Endothelial cell (in vitro differentiated cells): ENCODE results near the gene S100A16. TPM values are rescaled to one million over a fixed set of nuclear protein-coding genes. Genes with fewer than 3 reads are reported as not detected.

Experiments used
- DNase-seq: peaks from one replicate; pipeline ENCODE4 v3.0.0; 2021; ENCODE audit warnings: low spot score
- H3K27ac Mint-ChIP-seq: one replicate; pipeline ENCODE4 v1.8.0; 2021; ENCODE audit warnings: mixed read lengths, inconsistent platforms; ENCODE audit not compliant: unreplicated experiment
- H3K27me3 Mint-ChIP-seq: one replicate; pipeline ENCODE4 v1.8.0; 2021; ENCODE audit warnings: mild to moderate bottlenecking, moderate library complexity, mixed read lengths, inconsistent platforms; ENCODE audit not compliant: unreplicated experiment
- H3K36me3 Mint-ChIP-seq: one replicate; pipeline ENCODE4 v1.8.0; 2021; ENCODE audit warnings: mild to moderate bottlenecking, low read depth, mixed read lengths, inconsistent platforms; ENCODE audit not compliant: unreplicated experiment
- H3K4me1 Mint-ChIP-seq: one replicate; pipeline ENCODE4 v1.8.0; 2021; ENCODE audit warnings: mild to moderate bottlenecking, mixed read lengths, inconsistent platforms; ENCODE audit not compliant: unreplicated experiment
- H3K4me3 Mint-ChIP-seq: one replicate; pipeline ENCODE4 v1.8.0; 2021; ENCODE audit warnings: mild to moderate bottlenecking, mixed read lengths, inconsistent platforms; ENCODE audit not compliant: unreplicated experiment
- H3K9me3 Mint-ChIP-seq: one replicate; pipeline ENCODE4 v1.8.0; 2021; ENCODE audit warnings: mixed read lengths, inconsistent platforms; ENCODE audit not compliant: unreplicated experiment
- total RNA-seq: library from RNA; stranded (reverse); fragmentation: NEBNext Ultra II Directional; extraction: Animal tissue kit (Norgen Biotek cat#: 25700); gene quantifications from one replicate; pipeline ENCODE4 v1.2.1, GENCODE V29; 2021; ENCODE audit not compliant: unreplicated experiment
- TF ChIP-seq, protein P1 (sequence below): fragments of 200-600 bp; sonication (generic); IDR thresholded peaks from one replicate; pipeline ENCODE4 v1.5.0; 2021; ENCODE audit warnings: antibody characterized with exemption; ENCODE audit not compliant: unreplicated experiment

The S100A16 gene
- total RNA-seq, 1 donor from 2014 or later: 363 TPM

DNA sequence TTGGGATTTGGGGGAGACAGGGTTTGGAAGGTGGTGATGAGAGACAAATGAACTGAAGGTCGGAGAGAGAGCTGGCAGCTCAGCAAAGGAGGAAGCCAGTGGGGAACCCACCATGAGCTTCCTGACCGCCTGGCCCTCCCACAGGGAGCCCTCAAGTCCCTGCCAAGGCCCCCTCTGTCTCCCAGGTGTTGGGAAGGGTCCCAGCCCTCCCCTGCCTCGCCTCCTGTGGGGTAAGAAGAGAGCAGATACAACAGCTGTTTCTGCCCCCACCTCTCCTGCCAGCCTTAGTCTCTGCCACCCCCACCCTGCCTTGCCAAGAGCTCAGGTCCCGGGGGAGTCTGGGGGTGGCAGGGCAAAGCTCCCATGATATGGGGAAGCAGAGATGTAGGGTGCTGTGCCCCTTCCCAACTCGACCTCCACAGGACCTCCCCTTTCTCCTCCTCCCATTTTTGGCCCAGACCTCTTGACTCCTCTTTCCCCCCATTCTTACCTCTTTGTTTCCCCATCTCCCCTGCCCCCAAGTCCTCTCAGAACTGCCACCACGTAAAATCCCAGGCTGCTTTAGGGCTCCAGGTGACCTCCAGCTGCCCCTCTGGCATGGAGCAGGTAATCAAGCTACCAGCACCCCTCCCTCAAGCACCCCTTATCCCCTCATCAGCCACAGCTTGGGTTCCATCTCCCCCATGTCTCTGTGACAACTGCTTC is 15.9 kb upstream of the S100A16 start:
- no peak overlapping the region for H3K4me3 Mint-ChIP-seq
- no peak for DNase-seq
- TF ChIP-seq, protein P1, sequence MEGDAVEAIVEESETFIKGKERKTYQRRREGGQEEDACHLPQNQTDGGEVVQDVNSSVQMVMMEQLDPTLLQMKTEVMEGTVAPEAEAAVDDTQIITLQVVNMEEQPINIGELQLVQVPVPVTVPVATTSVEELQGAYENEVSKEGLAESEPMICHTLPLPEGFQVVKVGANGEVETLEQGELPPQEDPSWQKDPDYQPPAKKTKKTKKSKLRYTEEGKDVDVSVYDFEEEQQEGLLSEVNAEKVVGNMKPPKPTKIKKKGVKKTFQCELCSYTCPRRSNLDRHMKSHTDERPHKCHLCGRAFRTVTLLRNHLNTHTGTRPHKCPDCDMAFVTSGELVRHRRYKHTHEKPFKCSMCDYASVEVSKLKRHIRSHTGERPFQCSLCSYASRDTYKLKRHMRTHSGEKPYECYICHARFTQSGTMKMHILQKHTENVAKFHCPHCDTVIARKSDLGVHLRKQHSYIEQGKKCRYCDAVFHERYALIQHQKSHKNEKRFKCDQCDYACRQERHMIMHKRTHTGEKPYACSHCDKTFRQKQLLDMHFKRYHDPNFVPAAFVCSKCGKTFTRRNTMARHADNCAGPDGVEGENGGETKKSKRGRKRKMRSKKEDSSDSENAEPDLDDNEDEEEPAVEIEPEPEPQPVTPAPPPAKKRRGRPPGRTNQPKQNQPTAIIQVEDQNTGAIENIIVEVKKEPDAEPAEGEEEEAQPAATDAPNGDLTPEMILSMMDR: no peak
- H3K9me3 Mint-ChIP-seq: peaks cover 6% of the 10 kb centered on the region
- H3K36me3 Mint-ChIP-seq: peaks cover 21% of the 10 kb centered on the region
- peaks cover 17% of the 10 kb centered on the region for H3K27me3 Mint-ChIP-seq
- H3K27ac Mint-ChIP-seq: peak overlapping the region; percentile 61
- H3K4me1 Mint-ChIP-seq: peaks cover 48% of the 10 kb centered on the region

DNA sequence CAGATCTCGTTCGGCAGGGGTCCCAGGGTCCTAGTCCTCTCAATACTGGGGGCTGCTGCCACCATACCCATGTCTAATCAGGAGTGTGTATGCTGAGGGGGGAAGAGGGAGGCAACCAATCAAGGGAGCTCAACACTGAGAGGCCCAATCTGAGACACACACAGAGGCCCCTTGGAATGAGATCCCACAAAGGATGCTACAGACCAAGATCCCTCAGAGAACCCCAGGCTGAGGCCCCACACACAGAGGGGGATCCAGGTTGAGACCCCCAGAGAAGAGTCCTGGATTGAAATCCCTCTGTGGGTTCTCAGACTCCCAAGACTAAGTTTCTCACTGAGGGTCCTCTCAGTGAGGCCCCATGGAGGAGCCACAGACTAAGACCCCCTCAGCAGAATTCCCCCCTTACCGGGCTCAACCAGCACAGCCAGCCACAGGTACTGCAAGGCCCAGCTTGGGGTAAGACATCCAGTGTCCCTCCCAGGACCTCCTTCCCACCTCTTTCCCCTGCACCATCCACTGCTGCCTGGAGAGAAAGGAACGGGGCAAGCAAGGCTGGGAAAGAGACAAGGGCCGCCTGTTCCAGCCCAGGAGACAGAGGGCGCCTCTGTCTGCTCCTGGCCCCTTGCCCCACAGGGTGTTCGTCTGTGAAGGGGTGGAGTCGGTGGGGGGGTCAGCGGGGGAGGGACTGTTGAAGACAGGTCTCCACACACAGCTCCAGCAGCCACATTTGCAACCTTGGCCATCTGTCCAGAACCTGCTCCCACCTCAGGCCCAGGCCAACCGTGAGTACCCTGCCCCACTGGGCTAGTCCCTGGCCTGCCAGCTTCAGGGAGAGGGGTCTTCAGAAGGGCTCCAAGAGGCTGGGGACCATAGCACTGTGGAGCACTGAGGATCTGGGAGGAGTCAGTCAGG is 15.0 kb upstream of the S100A16 start, which contains the start of gene S100A1:
S100A1 (plus strand) TSS at position 720 of the 912 bp plus-strand sequence. CDS start 2,088 bp downstream, outside the sequence.
- H3K4me1 Mint-ChIP-seq: peaks cover 49% of the 10 kb centered on the region
- no peak for DNase-seq
- peaks cover 17% of the 10 kb centered on the region for H3K27me3 Mint-ChIP-seq

GRCh38 chr1:153626904-153627714 is 14.2 kb upstream of the S100A16 start, which contains the start of gene S100A13:
S100A13 (minus strand) TSS chr1:153627505; CDS start chr1:153626472, 1,033 bp downstream.
- H3K4me1 Mint-ChIP-seq: peaks cover 47% of the 10 kb centered on the region
- H3K27ac Mint-ChIP-seq: peak within 1 kb of the TSS; percentile 93
- DNase-seq: peak; percentile 88
- H3K4me3 Mint-ChIP-seq: peak within 1 kb of the TSS; percentile 93
- no peaks in the 10 kb centered on the region for H3K9me3 Mint-ChIP-seq
- peaks cover 21% of the 10 kb centered on the region for H3K36me3 Mint-ChIP-seq
- peaks cover 14% of the 10 kb centered on the region for H3K27me3 Mint-ChIP-seq
- TF ChIP-seq, protein P1: no peak

More for the DNA sequence above, 15.0 kb upstream of the S100A16 start, which contains the start of gene S100A1:
- peaks cover 22% of the 10 kb centered on the region for H3K36me3 Mint-ChIP-seq
- TF ChIP-seq, protein P1: peak; percentile 81
- peak within 1 kb of the TSS; percentile 93 for H3K27ac Mint-ChIP-seq
- H3K4me3 Mint-ChIP-seq: peak within 1 kb of the TSS; percentile 93
- peaks cover 3% of the 10 kb centered on the region for H3K9me3 Mint-ChIP-seq

GRCh38 chr1:153626477-153626903 is 13.6 kb upstream of the S100A16 start:
- Mint-ChIP-seq H3K4me1 (peaks cover 47% of the 10 kb centered on the region), H3K27ac (peak overlapping the region; percentile 93)
- no peak for DNase-seq

More at GRCh38 chr1:153626477-153626903, 13.6 kb upstream of the S100A16 start:
- TF ChIP-seq, protein P1: no peak
- no peaks in the 10 kb centered on the region for H3K9me3 Mint-ChIP-seq
- H3K27me3 Mint-ChIP-seq: peaks cover 12% of the 10 kb centered on the region
- H3K36me3 Mint-ChIP-seq: peaks cover 21% of the 10 kb centered on the region
- H3K4me3 Mint-ChIP-seq: peak overlapping the region; percentile 93
